Cardiac fibroblast (primary cell): ENCODE results near the gene SNCAIP.

Experiments
- DNase-seq, 2 donors: peaks; one replicate each; pipeline versions ENCODE4 v3.0.0 to v3.0.0-alpha.2; 2010; ENCODE audit warnings: low read depth in 2 of 2
- H3K4me3 ChIP-seq, 2 donors: replicated peaks in 1 of 2; 1 replicate in 1 of 2; 2 replicates in 1 of 2; pipeline ENCODE4 v1.5.1; 2011; ENCODE audit warnings: low read depth in 2 of 2, low read length in 2 of 2, mild to moderate bottlenecking in 2 of 2, moderate library complexity in 1 of 2
- CTCF ChIP-seq: IDR thresholded peaks from one replicate; pipeline ENCODE4 v1.5.1; 2011; ENCODE audit warnings: low read depth, mild to moderate bottlenecking, low read length, inconsistent platforms

The SNCAIP gene

GRCh38 chr5:122404653-122405362 lies 92.8 kb downstream of the SNCAIP start:
- DNase-seq = no peak
- H3K4me3 ChIP-seq = no peak overlapping the region
- no peak for TF ChIP-seq CTCF

DNA sequence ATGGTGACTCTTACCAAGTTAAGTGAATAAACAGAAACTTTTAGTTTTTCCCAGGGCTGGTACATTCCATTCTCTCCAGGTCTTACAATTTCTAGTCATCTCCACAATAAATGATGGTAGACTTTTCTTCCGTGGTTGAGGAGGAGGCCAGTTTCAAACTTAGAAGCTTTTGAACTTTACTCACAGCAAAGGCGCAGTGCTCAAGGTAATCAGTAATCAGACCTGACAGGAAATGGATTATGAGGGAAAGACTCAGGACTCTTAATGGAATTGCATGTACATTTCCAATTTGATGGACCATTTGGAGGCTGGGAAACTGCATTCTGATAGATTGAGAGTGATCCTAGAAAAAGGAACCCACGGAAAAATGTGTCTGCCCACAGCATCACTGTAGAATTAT lies 93.7 kb downstream of the SNCAIP start:
- TF ChIP-seq CTCF = no peak
- no peak overlapping the region for H3K4me3 ChIP-seq
- DNase-seq = no peak

DNA sequence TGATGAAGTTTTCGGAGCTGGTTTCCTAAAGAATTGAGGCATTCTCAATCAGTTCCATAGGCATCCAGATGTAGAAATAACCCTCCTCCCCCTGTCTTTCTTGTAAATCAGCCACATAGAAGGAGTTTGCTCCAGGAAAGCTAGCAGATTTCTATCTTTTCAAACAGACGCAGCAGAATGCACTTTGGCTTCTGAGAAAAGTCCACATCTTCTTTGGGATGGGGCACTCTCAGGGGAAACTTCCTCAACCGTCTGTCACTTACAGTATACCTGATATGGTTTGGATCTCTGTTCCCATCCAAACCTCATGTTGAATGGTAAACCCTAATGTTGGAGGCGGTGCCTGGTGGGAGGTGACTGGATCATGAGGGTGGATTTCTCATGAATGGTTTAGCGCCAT lies 94.1 kb downstream of the SNCAIP start:
- no peak for DNase-seq
- no peak for TF ChIP-seq CTCF
- no peak overlapping the region for H3K4me3 ChIP-seq

GRCh38 chr5:122408592-122409224 lies 96.7 kb downstream of the SNCAIP start:
- TF ChIP-seq CTCF = no peak
- DNase-seq = no peak
- no peak overlapping the region for H3K4me3 ChIP-seq

GRCh38 chr5:122412966-122413365 lies 100.9 kb downstream of the SNCAIP start:
- TF ChIP-seq CTCF = no peak
- H3K4me3 ChIP-seq = no peak overlapping the region
- DNase-seq = no peak

- DNase-seq = no peak
- no peak overlapping the region for H3K4me3 ChIP-seq
- TF ChIP-seq CTCF = no peak
These were observed 101.7 kb downstream of the SNCAIP start for GRCh38 chr5:122413722-122414121.
